HCT116 (cell line): ENCODE measurements around the gene GMDS. TPM values are rescaled to one million over a fixed set of nuclear protein-coding genes. Genes with fewer than 3 reads are reported as not detected.

ENCODE experiments used
- ATAC-seq: fragments of 200-7000 bp; cut with Tn5 transposase; 2 replicates; pipeline ENCODE4 v1.9.1; 2020; ENCODE audit warnings: mild to moderate bottlenecking, moderate library complexity
- BruUV-seq: library from RNA; stranded (reverse); fragments of 400-500 nt; replicated peaks from 2 replicates; lab custom pipeline; 2021; lab: Mats Ljungman, UMichigan
- CTCF ChIA-PET: fragments of 300-600 bp; sonication (Branson Sonifier 250); formaldehyde crosslinking; loops from one replicate; lab custom pipeline; 2021; ENCODE audit warnings: antibody characterized with exemption; lab: Charles Lee
- POLR2A ChIA-PET: fragments of 300-600, 350-600 bp; sonication (Branson Sonifier 250); formaldehyde crosslinking; loops from one replicate; lab custom pipeline; 2021; ENCODE audit warnings: antibody characterized with exemption; lab: Charles Lee
- RAD21 ChIA-PET, 2 experiments: fragments of 300-600 bp; sonication (Branson Sonifier 250); formaldehyde crosslinking; loops; one replicate each; lab custom pipeline; 2023; ENCODE audit warnings: low total read pairs in 2 of 2; ENCODE audit not compliant: uncharacterized antibody in 2 of 2, unreplicated experiment in 2 of 2, low non-redundant PET in 1 of 2; lab: Charles Lee
- DNase-seq: peaks from one replicate; pipeline ENCODE4 v3.0.0-alpha.2; 2010; ENCODE audit warnings: low read depth, low spot score
- H2AFZ ChIP-seq: fragments of 200-600 bp; shearing (Covaris generic), sonication (generic); 2 replicates; pipeline ENCODE4 v1.6.1; 2017; ENCODE audit warnings: low read depth, mixed run types, mixed read lengths, antibody characterized with exemption, low read length; ENCODE audit not compliant: poor library complexity, severe bottlenecking
- H3K27ac ChIP-seq: 2 replicates; pipeline ENCODE4 v1.5.1; 2012; ENCODE audit warnings: low read depth, low read length
- H3K27me3 ChIP-seq: fragments of 200-600 bp; sonication (generic); 2 replicates; pipeline ENCODE4 v1.6.1; 2016; ENCODE audit warnings: mixed run types, low read length, mixed read lengths; ENCODE audit not compliant: insufficient read depth
- H3K36me3 ChIP-seq, 2 experiments: fragments of 200-500 bp in 1 of 2; fragments of 200-600 bp in 1 of 2; sonication (Bioruptor generic) in 1 of 2; sonication (generic) in 1 of 2; 2 replicates each; pipeline versions ENCODE4 v1.5.1 to v1.6.1; 2014 to 2016; ENCODE audit warnings: low read length in 2 of 2, inconsistent platforms in 1 of 2, mixed read lengths in 1 of 2, mixed run types in 1 of 2; ENCODE audit not compliant: insufficient read depth in 2 of 2, control insufficient read depth in 1 of 2
- H3K4me1 ChIP-seq, 2 experiments: fragments of 200-600 bp in 1 of 2; sonication (generic) in 1 of 2; 2 replicates each; pipeline versions ENCODE4 v1.5.1 to v1.6.1; 2012 to 2017; ENCODE audit warnings: low read length in 2 of 2, inconsistent platforms in 1 of 2, mild to moderate bottlenecking in 1 of 2, mixed read lengths in 1 of 2, mixed run types in 1 of 2, moderate library complexity in 1 of 2; ENCODE audit not compliant: insufficient read depth in 2 of 2, control insufficient read depth in 1 of 2
- H3K4me2 ChIP-seq: fragments of 200-600 bp; sonication (generic); 2 replicates; pipeline ENCODE4 v1.6.1; 2017; ENCODE audit warnings: mixed run types, low read length, mixed read lengths
- H3K4me3 ChIP-seq, 2 experiments: fragments of 200-600 bp in 1 of 2; sonication (generic) in 1 of 2; replicated peaks in 1 of 2; 2 replicates each; pipeline ENCODE4 v1.5.1; 2011 to 2016; ENCODE audit warnings: low read length in 2 of 2, control low read depth in 1 of 2, low read depth in 1 of 2, mild to moderate bottlenecking in 1 of 2, mixed read lengths in 1 of 2, mixed run types in 1 of 2
- H3K79me2 ChIP-seq: fragments of 200-600 bp; sonication (generic); 2 replicates; pipeline ENCODE4 v1.6.1; 2017; ENCODE audit warnings: mild to moderate bottlenecking, mixed run types, low read length, moderate library complexity, mixed read lengths; ENCODE audit not compliant: insufficient read depth
- H3K9ac ChIP-seq: fragments of 200-600 bp; sonication (generic); 2 replicates; pipeline ENCODE4 v1.6.1; 2016; ENCODE audit warnings: low read length, mixed read lengths
- H3K9me2 ChIP-seq: fragments of 200-600 bp; sonication (generic), shearing (Covaris generic); 2 replicates; pipeline ENCODE4 v1.6.1; 2017; ENCODE audit warnings: mixed run types, mild to moderate bottlenecking, moderate library complexity; ENCODE audit not compliant: insufficient read depth
- H3K9me3 ChIP-seq, 2 experiments: fragments of 200-500 bp in 1 of 2; fragments of 200-600 bp in 1 of 2; sonication (Bioruptor generic) in 1 of 2; sonication (generic) in 1 of 2; 2 replicates each; pipeline ENCODE4 v1.6.1; 2014 to 2017; ENCODE audit warnings: low read length in 2 of 2, mixed read lengths in 2 of 2, inconsistent platforms in 1 of 2, low read depth in 1 of 2, mild to moderate bottlenecking in 1 of 2, mixed run types in 1 of 2, moderate library complexity in 1 of 2; ENCODE audit not compliant: control insufficient read depth in 1 of 2, insufficient read depth in 1 of 2
- H4K20me1 ChIP-seq: fragments of 200-600 bp; sonication (generic), shearing (Covaris generic); 2 replicates; pipeline ENCODE4 v1.6.1; 2017; ENCODE audit warnings: mixed run types, mild to moderate bottlenecking, moderate library complexity; ENCODE audit not compliant: insufficient read depth
- ATF3 ChIP-seq: IDR thresholded peaks from 2 replicates; pipeline ENCODE4 v1.6.1; 2012
- CBX3 ChIP-seq: IDR thresholded peaks from 2 replicates; pipeline ENCODE4 v1.6.1; 2012; ENCODE audit warnings: low read depth
- EGR1 ChIP-seq: IDR thresholded peaks from 2 replicates; pipeline ENCODE4 v1.6.1; 2012; ENCODE audit warnings: low read depth
- EZH2 ChIP-seq: fragments of 200-600 bp; sonication (generic); IDR thresholded peaks from 2 replicates; pipeline ENCODE4 v1.6.1; 2017; ENCODE audit warnings: antibody characterized with exemption, mixed run types
- JUND ChIP-seq: IDR thresholded peaks from 2 replicates; pipeline ENCODE4 v1.6.1; 2012
- MAX ChIP-seq: IDR thresholded peaks from 2 replicates; pipeline ENCODE4 v1.6.1; 2012
- POLR2A ChIP-seq: IDR thresholded peaks from 2 replicates; pipeline ENCODE4 v1.7.0; 2011; ENCODE audit warnings: borderline replicate concordance; ENCODE audit not compliant: insufficient read depth, insufficient read length; ENCODE audit errors: extremely low read depth
- POLR2AphosphoS5 ChIP-seq: IDR thresholded peaks from 2 replicates; pipeline ENCODE4 v1.6.1; 2011; ENCODE audit warnings: mild to moderate bottlenecking, low read depth, low read length, moderate library complexity
- RAD21 ChIP-seq: IDR thresholded peaks from 2 replicates; pipeline ENCODE4 v1.6.1; 2012; ENCODE audit warnings: low read depth, mild to moderate bottlenecking
- REST ChIP-seq: IDR thresholded peaks from 2 replicates; pipeline ENCODE4 v1.6.1; 2012; ENCODE audit warnings: low read depth
- SRF ChIP-seq: IDR thresholded peaks from 2 replicates; pipeline ENCODE4 v1.6.1; 2012; ENCODE audit warnings: low read depth
- TCF7L2 ChIP-seq: IDR thresholded peaks from 2 replicates; pipeline ENCODE4 v1.7.0; 2011; ENCODE audit warnings: borderline replicate concordance, inconsistent platforms; ENCODE audit not compliant: insufficient read depth, insufficient read length; ENCODE audit errors: extremely low read depth
- ZFX ChIP-seq: fragments of 450-650 bp; IDR thresholded peaks from 2 replicates; pipeline ENCODE4 v1.6.1; 2017
- ZNF274 ChIP-seq: fragments of 200-500 bp; sonication (Bioruptor generic); IDR thresholded peaks from 2 replicates; pipeline ENCODE4 v1.6.1; 2014; ENCODE audit warnings: mild to moderate bottlenecking, low read depth, low read length, inconsistent platforms
- intact Hi-C: fragments of 100-400 bp; cut with micrococcal nuclease; formaldehyde crosslinking; loops from 2 replicates; pipeline ENCODE4 v1.10.0; 2022
- total RNA-seq: library from RNA; stranded (reverse); gene quantifications from one replicate; pipeline ENCODE4 v1.2.1, GENCODE V29; 2021; ENCODE audit not compliant: unreplicated experiment

Gene GMDS
- total RNA-seq, 1 experiment from 2014 or later: 34.4 TPM

- no peak for ATAC-seq
- no TSS peak for BruUV-seq
- POLR2A ChIA-PET: no interaction called here
- TF ChIP-seq JUND (no peak), POLR2A (no peak), RAD21 (no peak), EGR1 (no peak), ATF3 (no peak), POLR2AphosphoS5 (no peak), SRF (no peak)
- TF ChIP-seq, all 23 proteins: peak for 0
- no peak overlapping the region for H3K9ac ChIP-seq
- H3K4me3 ChIP-seq: no peak overlapping the region
- H2AFZ ChIP-seq: no peak overlapping the region
- H3K9me3 ChIP-seq: no peaks in the 10 kb centered on the region
- intact Hi-C loops: no loop called here
- RAD21 ChIA-PET: no interaction called here
- H3K27ac ChIP-seq: no peak overlapping the region
- no peaks in the 10 kb centered on the region for H3K9me2 ChIP-seq
- H3K79me2 ChIP-seq: no peaks in the 10 kb centered on the region
- H3K4me2 ChIP-seq: no peak overlapping the region
- no peaks in the 10 kb centered on the region for H4K20me1 ChIP-seq
- CTCF ChIA-PET: no interaction called here
- no peaks in the 10 kb centered on the region for H3K27me3 ChIP-seq
- H3K4me1 ChIP-seq: no peaks in the 10 kb centered on the region
- no peaks in the 10 kb centered on the region for H3K36me3 ChIP-seq
- no peak for DNase-seq
Measured at GRCh38 chr6:1839361-1839760, 406.0 kb downstream of the GMDS start.

- Histone ChIP-seq H3K79me2 (no peaks in the 10 kb centered on the region), H3K27me3 (no peaks in the 10 kb centered on the region), H3K4me2 (no peak overlapping the region)
- TF ChIP-seq REST: no peak
- no peak for TF ChIP-seq CBX3
- no peak for TF ChIP-seq EZH2
- no peak for TF ChIP-seq POLR2A
- no peak for TF ChIP-seq TCF7L2
- TF ChIP-seq EGR1: no peak
- no peak for TF ChIP-seq ZFX
- TF ChIP-seq JUND: no peak
- TF ChIP-seq MAX: no peak
- TF ChIP-seq ZNF274: no peak
- TF ChIP-seq, all 23 proteins: peak for 0
- no peak overlapping the region for H3K4me3 ChIP-seq
- H3K9ac ChIP-seq: no peak overlapping the region
- no peak for ATAC-seq
- no TSS peak for BruUV-seq
- H2AFZ ChIP-seq: no peak overlapping the region
- no peaks in the 10 kb centered on the region for H3K9me2 ChIP-seq
- CTCF ChIA-PET: no interaction called here
- intact Hi-C loops: no loop called here
- H3K36me3 ChIP-seq: no peaks in the 10 kb centered on the region
- POLR2A ChIA-PET: no interaction called here
- RAD21 ChIA-PET: no interaction called here
- DNase-seq: no peak
- no peaks in the 10 kb centered on the region for H3K9me3 ChIP-seq
- no peaks in the 10 kb centered on the region for H3K4me1 ChIP-seq
- H4K20me1 ChIP-seq: no peaks in the 10 kb centered on the region
- no peak overlapping the region for H3K27ac ChIP-seq
Measured at GRCh38 chr6:1838604-1839213, 406.7 kb downstream of the GMDS start.
